ENCODE data around the gene CHST3.
"Not testable (repeated sequence)": the region's sequence is repeated elsewhere in the genome, so short reads cannot be mapped to it uniquely, and the experiment has no call there.

The CHST3 gene

DNA sequence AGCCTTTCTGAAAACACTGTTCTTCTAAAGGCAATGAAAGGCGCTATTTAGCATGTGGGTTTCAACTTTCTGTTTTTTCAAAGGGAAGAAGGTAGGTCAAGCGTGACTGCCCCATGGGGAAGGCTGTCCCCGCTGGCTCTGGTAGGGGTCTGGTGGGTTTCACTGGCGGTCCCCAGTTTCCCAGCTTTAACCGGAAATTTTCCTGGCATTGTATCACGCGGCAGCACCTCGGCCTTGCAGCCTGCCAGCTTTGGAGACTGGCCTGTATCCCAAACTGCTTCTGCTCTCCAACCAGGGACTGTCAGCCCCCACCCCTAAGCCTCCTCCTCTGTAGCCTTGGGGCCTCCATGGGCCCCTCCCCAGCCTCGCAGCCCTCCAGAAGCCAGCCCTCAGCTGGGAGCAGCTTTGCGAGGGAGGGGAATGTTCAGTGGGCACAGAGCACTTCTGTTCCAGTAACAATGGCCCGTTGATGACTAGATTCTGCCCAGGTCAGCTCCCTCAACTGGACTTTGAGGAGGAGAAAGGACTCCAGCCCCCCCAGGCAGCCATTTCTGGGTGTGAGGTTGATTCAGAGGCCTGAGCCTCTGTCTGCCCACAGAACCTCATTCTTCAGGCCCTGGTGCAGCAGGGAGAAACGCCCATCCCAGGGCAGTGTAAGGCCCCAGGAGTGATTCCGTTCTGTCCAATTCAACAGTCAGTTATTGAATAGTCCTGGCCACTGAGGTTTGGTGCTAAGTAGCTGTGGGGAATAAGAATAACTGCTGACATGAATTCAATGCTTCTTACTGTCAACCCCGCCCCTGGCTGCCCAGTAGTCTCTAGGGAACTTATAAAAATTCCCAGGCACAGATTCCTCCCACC lies 17.1 kb downstream of the CHST3 start:
- TF ChIP-seq, protein P1, sequence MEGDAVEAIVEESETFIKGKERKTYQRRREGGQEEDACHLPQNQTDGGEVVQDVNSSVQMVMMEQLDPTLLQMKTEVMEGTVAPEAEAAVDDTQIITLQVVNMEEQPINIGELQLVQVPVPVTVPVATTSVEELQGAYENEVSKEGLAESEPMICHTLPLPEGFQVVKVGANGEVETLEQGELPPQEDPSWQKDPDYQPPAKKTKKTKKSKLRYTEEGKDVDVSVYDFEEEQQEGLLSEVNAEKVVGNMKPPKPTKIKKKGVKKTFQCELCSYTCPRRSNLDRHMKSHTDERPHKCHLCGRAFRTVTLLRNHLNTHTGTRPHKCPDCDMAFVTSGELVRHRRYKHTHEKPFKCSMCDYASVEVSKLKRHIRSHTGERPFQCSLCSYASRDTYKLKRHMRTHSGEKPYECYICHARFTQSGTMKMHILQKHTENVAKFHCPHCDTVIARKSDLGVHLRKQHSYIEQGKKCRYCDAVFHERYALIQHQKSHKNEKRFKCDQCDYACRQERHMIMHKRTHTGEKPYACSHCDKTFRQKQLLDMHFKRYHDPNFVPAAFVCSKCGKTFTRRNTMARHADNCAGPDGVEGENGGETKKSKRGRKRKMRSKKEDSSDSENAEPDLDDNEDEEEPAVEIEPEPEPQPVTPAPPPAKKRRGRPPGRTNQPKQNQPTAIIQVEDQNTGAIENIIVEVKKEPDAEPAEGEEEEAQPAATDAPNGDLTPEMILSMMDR (IDR thresholded peaks at IDR 0.05; ENCODE audit: low read depth, low read length): no peak
- no peak overlapping the region for H3K4me3 ChIP-seq (ENCODE audit: low read depth, low read length)

DNA sequence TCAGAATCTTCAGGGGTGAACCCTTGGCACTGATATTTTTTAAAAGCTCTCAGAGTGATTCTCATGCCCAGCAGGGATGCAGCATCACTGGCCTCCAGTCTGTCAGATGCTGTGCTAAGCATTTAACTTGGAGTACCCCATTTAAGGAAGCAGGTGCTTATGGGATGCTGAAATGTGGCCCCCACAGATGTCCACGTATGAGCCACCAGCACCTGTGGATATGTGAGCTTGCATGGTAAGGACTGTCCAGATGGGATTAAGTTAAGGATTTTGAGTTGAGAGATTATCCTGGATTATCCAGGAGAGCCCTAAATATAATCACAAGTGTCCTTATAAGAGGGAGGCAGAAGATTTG lies 17.7 kb downstream of the CHST3 start:
- TF ChIP-seq, protein P1 (IDR thresholded peaks at IDR 0.05; ENCODE audit: low read depth, low read length): no peak
- no peak overlapping the region for H3K4me3 ChIP-seq (ENCODE audit: low read depth, low read length)

DNA sequence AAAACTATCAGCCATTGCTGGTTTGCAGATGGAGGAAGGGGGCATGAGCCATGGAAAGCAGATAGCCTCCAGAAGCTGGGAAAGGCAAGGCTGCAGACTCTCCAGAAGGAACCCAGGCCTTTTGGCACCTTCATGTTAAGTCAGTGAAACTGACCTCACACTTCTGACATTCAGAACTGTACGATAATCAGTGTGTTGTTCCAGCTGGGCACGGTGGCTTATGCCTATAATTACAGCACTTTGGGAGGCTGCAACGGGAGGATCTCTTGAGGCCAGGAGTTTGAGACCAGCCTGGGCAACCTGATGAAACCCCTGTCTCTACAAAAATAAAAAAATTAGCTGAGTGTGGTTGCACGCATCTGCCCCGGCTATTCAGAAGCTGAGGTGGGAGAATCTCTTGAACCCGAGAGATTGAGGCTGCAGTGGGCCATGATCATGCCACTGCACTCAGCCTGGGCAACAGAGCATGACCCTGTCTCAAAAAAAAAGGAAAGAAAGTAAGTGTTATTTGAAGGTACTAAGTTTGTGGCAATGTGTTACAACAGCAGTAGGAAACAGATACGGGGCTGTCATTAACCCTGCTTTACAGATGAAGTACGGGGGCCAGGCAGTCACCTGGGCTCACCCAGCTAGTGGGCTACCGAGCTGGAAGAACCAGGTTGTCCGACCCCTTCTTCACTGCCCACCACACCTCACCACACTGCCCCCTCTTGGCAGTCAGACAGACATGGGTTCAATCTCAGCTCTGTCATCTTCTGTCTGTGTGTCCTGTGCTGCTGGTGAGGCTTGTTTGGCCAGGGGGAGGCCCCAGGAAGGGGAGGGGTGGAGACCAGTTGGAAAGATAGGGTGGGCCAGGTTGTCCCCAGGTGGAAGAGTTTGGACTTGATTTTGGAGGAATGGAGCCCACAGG lies 18.3 kb downstream of the CHST3 start:
- TF ChIP-seq, protein P1 (IDR thresholded peaks at IDR 0.05; ENCODE audit: low read depth, low read length): no peak
- no peak overlapping the region for H3K4me3 ChIP-seq (ENCODE audit: low read depth, low read length)

DNA sequence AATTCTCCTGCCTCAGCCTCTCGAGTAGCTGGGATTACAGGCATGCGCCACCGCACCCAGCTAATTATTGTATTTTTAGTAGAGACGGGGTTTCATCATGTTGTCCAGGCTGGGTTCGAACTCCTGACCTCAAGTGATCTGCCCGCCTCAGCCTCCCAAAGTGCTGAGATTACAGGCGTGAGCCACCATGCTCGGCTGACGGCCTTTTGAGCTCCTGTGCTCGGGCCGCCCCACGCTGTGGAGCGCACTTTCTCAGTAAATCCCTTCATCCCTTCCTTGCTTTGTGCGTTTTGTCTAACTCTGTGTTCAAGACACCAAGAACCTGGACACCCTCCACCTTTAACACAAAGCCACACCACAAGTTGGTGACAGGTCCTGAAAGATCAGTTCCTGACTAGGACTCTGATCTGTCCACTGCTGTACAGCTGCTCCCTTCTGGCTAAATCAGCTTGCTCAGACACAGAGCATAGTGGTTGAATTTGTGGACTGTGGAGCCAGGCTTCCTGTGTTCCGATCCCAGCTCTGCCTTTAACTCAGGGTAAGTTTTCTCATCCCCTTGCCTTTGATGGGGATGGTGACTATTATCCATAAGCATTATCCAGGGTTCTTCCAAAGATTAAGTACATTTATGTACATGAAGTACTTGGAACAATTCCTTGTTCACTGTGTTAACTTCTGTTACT lies 20.1 kb downstream of the CHST3 start:
- no peak overlapping the region for H3K4me3 ChIP-seq (ENCODE audit: low read depth, low read length)
- TF ChIP-seq, protein P1 (IDR thresholded peaks at IDR 0.05; ENCODE audit: low read depth, low read length): no peak

DNA sequence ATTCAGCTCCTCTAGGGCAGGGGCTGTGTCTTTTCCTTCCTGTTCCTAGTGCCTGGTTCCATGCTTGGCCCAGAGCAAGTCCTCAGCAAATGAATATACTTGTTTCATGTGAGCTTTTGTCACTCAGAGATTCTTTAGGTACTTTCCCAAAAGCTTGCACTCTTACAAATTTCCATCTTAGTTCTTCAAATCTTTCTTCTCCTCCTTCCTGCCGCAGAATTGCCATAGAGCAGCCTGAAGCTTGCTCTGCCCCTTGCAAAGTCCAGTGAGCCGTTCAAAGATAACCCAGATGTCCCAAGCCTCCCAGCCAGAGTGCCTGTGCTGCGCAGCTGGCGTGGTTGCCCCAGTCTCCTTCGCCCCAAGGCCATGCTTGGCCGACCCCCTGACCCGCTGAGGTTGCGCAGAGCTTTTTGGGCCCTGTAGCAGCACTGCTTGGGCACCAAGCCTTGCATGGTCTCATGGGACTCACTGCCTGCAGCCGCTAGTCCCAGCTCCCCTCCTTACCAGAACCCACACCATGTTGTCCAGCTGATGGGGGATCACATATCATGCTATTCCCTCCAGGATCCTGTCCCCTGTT lies 20.7 kb downstream of the CHST3 start:
- TF ChIP-seq, protein P1 (IDR thresholded peaks at IDR 0.05; ENCODE audit: low read depth, low read length): no peak
- H3K4me3 ChIP-seq (ENCODE audit: low read depth, low read length): no peak overlapping the region

GRCh38 chr10:71985542-71986250 lies 21.5 kb downstream of the CHST3 start:
- TF ChIP-seq, protein P1 (IDR thresholded peaks at IDR 0.05; ENCODE audit: low read depth, low read length): no peak
- no peak overlapping the region for H3K4me3 ChIP-seq (ENCODE audit: low read depth, low read length)

DNA sequence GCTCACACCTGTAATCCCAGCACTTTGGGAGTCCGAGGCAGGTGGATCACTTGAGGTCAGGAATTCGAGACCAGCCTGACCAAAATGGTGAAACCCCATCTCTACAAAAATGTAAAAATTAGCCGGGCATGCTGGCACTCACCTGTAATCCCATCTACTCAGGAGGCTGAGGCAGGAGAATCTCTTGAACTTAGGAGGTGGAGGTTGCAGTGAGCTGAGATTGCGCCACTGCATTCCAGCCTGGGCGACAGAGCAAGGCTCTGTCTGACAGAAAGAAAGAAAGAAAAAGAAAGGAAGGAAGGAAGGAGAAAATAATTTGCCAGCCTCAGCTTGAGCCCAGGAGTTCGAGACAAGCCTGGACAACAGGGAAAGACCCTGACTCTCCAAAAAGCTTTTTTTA lies 24.7 kb downstream of the CHST3 start:
- not testable (repeated sequence) for H3K4me3 ChIP-seq (ENCODE audit: low read depth, low read length)

Measured in WI38 (cell line).